Measurements from ENCODE around the gene PDGFRB. TPM values are rescaled to one million over a fixed set of nuclear protein-coding genes. Genes with fewer than 3 reads are reported as not detected.

Gene PDGFRB
- total RNA-seq, 2 experiments from 2014 or later: 0.23 to 3.0 TPM

- ChIA-PET CTCF (ENCODE audit: unreplicated experiment) (no interaction called here), POLR2A (no interaction called here)
- Histone ChIP-seq H3K4me3 (ENCODE audit: low read depth, low read length, poor library complexity, severe bottlenecking) (no peak within 1 kb of the TSS), H3K4me2 (ENCODE audit: low read length) (no peak within 1 kb of the TSS), H3K4me1 (ENCODE audit: insufficient read depth, low read length, poor library complexity, severe bottlenecking) (no peaks in the 10 kb centered on the region), H3K9me3 (ENCODE audit: low read length) (no peaks in the 10 kb centered on the region), H3K9me2 (ENCODE audit: insufficient read depth, low read length) (no peaks in the 10 kb centered on the region), H3K27ac (ENCODE audit: low read depth, low read length, poor library complexity, severe bottlenecking) (no peak within 1 kb of the TSS), H3K36me3 (ENCODE audit: insufficient read depth, low read length) (no peaks in the 10 kb centered on the region), H2AFZ (ENCODE audit: low read length) (no peak within 1 kb of the TSS), H4K20me1 (ENCODE audit: insufficient read depth, low read length) (no peaks in the 10 kb centered on the region), H3K79me2 (ENCODE audit: insufficient read depth, low read depth, low read length) (no peaks in the 10 kb centered on the region)
- no TSS peak for BruUV-seq (replicated peaks)
- TF ChIP-seq EZH2phosphoT487 (IDR thresholded peaks at IDR 0.05; ENCODE audit: borderline replicate concordance, low read depth, low read length): no peak
- TF ChIP-seq, protein P1, sequence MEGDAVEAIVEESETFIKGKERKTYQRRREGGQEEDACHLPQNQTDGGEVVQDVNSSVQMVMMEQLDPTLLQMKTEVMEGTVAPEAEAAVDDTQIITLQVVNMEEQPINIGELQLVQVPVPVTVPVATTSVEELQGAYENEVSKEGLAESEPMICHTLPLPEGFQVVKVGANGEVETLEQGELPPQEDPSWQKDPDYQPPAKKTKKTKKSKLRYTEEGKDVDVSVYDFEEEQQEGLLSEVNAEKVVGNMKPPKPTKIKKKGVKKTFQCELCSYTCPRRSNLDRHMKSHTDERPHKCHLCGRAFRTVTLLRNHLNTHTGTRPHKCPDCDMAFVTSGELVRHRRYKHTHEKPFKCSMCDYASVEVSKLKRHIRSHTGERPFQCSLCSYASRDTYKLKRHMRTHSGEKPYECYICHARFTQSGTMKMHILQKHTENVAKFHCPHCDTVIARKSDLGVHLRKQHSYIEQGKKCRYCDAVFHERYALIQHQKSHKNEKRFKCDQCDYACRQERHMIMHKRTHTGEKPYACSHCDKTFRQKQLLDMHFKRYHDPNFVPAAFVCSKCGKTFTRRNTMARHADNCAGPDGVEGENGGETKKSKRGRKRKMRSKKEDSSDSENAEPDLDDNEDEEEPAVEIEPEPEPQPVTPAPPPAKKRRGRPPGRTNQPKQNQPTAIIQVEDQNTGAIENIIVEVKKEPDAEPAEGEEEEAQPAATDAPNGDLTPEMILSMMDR (conservative IDR thresholded peaks at IDR 0.05; ENCODE audit: low read length): no peak
- intact Hi-C loops (cut with micrococcal nuclease; ENCODE audit: unreplicated experiment): no loop called here
- DNase-seq (ENCODE audit: low spot score): no peak
Observed at GRCh38 chr5:150189728-150190502, 34.3 kb upstream of the PDGFRB start, which contains the start of gene SLC6A7. Gene SLC6A7, plus strand, starts transcription at chr5:150190062. Its CDS starts 266 bp downstream, at chr5:150190328.

DNA sequence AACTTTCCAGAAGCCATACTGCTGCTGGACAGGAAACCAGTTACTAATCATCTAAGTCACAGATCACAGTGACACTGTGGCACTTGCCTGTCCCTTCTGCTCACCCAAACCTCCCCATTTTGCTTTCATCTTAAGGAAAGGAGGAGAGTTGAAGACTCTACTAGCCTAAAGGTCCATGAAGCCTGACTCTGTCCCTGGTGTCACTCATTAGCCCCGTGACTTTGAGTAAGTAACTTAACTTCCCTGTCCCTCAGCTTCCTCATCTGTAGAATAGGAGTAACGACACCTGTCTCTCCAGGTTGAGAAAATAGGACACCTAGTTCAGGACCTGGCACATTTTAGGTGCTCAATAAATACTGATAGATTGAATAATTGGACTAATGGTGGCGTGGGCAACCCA is 33.7 kb upstream of the PDGFRB start:
- no peaks in the 10 kb centered on the region for H3K9me3 ChIP-seq (ENCODE audit: low read length)
- ChIA-PET POLR2A (no interaction called here), CTCF (ENCODE audit: unreplicated experiment) (no interaction called here)
- H3K4me2 ChIP-seq (ENCODE audit: low read length): no peak overlapping the region
- H3K4me1 ChIP-seq (ENCODE audit: insufficient read depth, low read length, poor library complexity, severe bottlenecking): no peaks in the 10 kb centered on the region
- no peaks in the 10 kb centered on the region for H3K79me2 ChIP-seq (ENCODE audit: insufficient read depth, low read depth, low read length)
- H4K20me1 ChIP-seq (ENCODE audit: insufficient read depth, low read length): no peaks in the 10 kb centered on the region
- no peak overlapping the region for H3K27ac ChIP-seq (ENCODE audit: low read depth, low read length, poor library complexity, severe bottlenecking)
- no peak for DNase-seq (ENCODE audit: low spot score)
- intact Hi-C loops (cut with micrococcal nuclease; ENCODE audit: unreplicated experiment): no loop called here
- no peak overlapping the region for H3K4me3 ChIP-seq (ENCODE audit: low read depth, low read length, poor library complexity, severe bottlenecking)
- H2AFZ ChIP-seq (ENCODE audit: low read length): no peak overlapping the region
- TF ChIP-seq, protein P1 (conservative IDR thresholded peaks at IDR 0.05; ENCODE audit: low read length): no peak
- TF ChIP-seq EZH2phosphoT487 (IDR thresholded peaks at IDR 0.05; ENCODE audit: borderline replicate concordance, low read depth, low read length): no peak
- H3K36me3 ChIP-seq (ENCODE audit: insufficient read depth, low read length): no peaks in the 10 kb centered on the region
- H3K9me2 ChIP-seq (ENCODE audit: insufficient read depth, low read length): no peaks in the 10 kb centered on the region
- BruUV-seq (replicated peaks): no TSS peak

DNA sequence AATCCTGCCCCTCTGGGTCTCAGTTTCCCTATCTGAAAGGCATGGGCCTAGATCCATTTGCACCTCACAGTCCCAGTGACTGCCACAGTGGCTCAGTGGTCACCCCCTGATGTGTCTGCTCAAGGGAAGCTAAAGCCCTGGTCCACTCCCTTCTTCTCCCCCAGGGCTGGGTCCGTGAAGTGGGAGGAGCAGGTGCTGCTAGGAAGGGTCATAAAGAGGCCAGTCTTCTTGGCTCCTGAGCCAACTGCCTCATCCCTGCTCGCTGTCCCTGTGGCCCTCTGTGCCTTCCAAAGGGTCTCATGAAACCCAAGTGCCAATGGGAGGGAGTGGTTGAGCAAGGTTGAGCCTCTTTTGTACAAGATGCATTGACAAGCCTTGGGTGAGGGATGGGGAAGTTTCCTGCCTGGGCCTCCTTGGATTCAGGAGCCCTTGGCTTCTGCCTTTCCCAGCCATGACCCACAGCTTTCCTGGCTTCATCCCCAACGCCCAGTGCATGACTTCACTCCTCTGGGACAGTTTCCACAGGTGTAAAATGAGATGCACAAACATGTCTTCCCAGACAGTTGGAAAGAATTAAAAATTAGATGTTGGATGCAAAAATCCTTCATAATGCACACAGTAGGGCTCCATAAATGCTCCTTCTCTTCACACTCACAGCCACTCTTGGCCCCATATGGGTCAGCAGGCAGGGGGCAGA is 32.6 kb upstream of the PDGFRB start:
- ChIA-PET POLR2A (no interaction called here), CTCF (ENCODE audit: unreplicated experiment) (no interaction called here)
- no TSS peak for BruUV-seq (replicated peaks)

More for the DNA sequence above, 32.6 kb upstream of the PDGFRB start:
- TF ChIP-seq EZH2phosphoT487 (IDR thresholded peaks at IDR 0.05; ENCODE audit: borderline replicate concordance, low read depth, low read length): no peak
- TF ChIP-seq, protein P1 (conservative IDR thresholded peaks at IDR 0.05; ENCODE audit: low read length): no peak
- H3K27ac ChIP-seq (ENCODE audit: low read depth, low read length, poor library complexity, severe bottlenecking): no peak overlapping the region
- H4K20me1 ChIP-seq (ENCODE audit: insufficient read depth, low read length): no peaks in the 10 kb centered on the region
- intact Hi-C loops (cut with micrococcal nuclease; ENCODE audit: unreplicated experiment): no loop called here
- no peaks in the 10 kb centered on the region for H3K9me3 ChIP-seq (ENCODE audit: low read length)
- H2AFZ ChIP-seq (ENCODE audit: low read length): no peak overlapping the region
- no peak for DNase-seq (ENCODE audit: low spot score)
- no peaks in the 10 kb centered on the region for H3K36me3 ChIP-seq (ENCODE audit: insufficient read depth, low read length)
- no peak overlapping the region for H3K4me2 ChIP-seq (ENCODE audit: low read length)
- H3K9me2 ChIP-seq (ENCODE audit: insufficient read depth, low read length): no peaks in the 10 kb centered on the region
- no peaks in the 10 kb centered on the region for H3K4me1 ChIP-seq (ENCODE audit: insufficient read depth, low read length, poor library complexity, severe bottlenecking)
- no peak overlapping the region for H3K4me3 ChIP-seq (ENCODE audit: low read depth, low read length, poor library complexity, severe bottlenecking)
- no peaks in the 10 kb centered on the region for H3K79me2 ChIP-seq (ENCODE audit: insufficient read depth, low read depth, low read length)
